ENCODE data around the gene ZNF236. TPM values are rescaled to one million over a fixed set of nuclear protein-coding genes. Genes with fewer than 3 reads are reported as not detected.

Gene ZNF236
- total RNA-seq, 1 donor from 2014 or later: 18.4 TPM

GRCh38 chr18:76928179-76928868 lies 106.0 kb downstream of the ZNF236 start:
- DNase-seq (ENCODE audit: low read depth, low spot score): no peak
- H3K27me3 Mint-ChIP-seq (ENCODE audit: low read depth): no peaks in the 10 kb centered on the region
- H3K27ac Mint-ChIP-seq (ENCODE audit: unreplicated experiment): no peak overlapping the region
- peaks cover 5% of the 10 kb centered on the region for H3K36me3 Mint-ChIP-seq (ENCODE audit: low read depth)
- H3K4me3 Mint-ChIP-seq: no peak overlapping the region
- TF ChIP-seq CTCF (conservative IDR thresholded peaks at IDR 0.05): no peak
- no peaks in the 10 kb centered on the region for H3K9me3 Mint-ChIP-seq
- no peaks in the 10 kb centered on the region for H3K4me1 Mint-ChIP-seq

- H3K27me3 Mint-ChIP-seq (ENCODE audit: low read depth): no peaks in the 10 kb centered on the region
- no peak overlapping the region for H3K27ac Mint-ChIP-seq (ENCODE audit: unreplicated experiment)
- no peak overlapping the region for H3K4me3 Mint-ChIP-seq
- no peak for TF ChIP-seq CTCF (conservative IDR thresholded peaks at IDR 0.05)
- no peaks in the 10 kb centered on the region for H3K4me1 Mint-ChIP-seq
- H3K36me3 Mint-ChIP-seq (ENCODE audit: low read depth): peaks cover 9% of the 10 kb centered on the region
- no peaks in the 10 kb centered on the region for H3K9me3 Mint-ChIP-seq
- no peak for DNase-seq (ENCODE audit: low read depth, low spot score)
Observed at GRCh38 chr18:76931171-76931570, 108.8 kb downstream of the ZNF236 start.

- H3K4me1 Mint-ChIP-seq: no peaks in the 10 kb centered on the region
- TF ChIP-seq CTCF (conservative IDR thresholded peaks at IDR 0.05): no peak
- H3K27ac Mint-ChIP-seq (ENCODE audit: unreplicated experiment): no peak overlapping the region
- H3K27me3 Mint-ChIP-seq (ENCODE audit: low read depth): no peaks in the 10 kb centered on the region
- peaks cover 10% of the 10 kb centered on the region for H3K36me3 Mint-ChIP-seq (ENCODE audit: low read depth)
- DNase-seq (ENCODE audit: low read depth, low spot score): no peak
- H3K4me3 Mint-ChIP-seq: no peak overlapping the region
- no peaks in the 10 kb centered on the region for H3K9me3 Mint-ChIP-seq
Observed at GRCh38 chr18:76932026-76932819, 109.9 kb downstream of the ZNF236 start.

GRCh38 chr18:76935722-76936337 lies 113.5 kb downstream of the ZNF236 start:
- no peak for TF ChIP-seq CTCF (conservative IDR thresholded peaks at IDR 0.05)
- Mint-ChIP-seq H3K4me3 (no peak overlapping the region), H3K9me3 (no peaks in the 10 kb centered on the region), H3K27ac (ENCODE audit: unreplicated experiment) (no peak overlapping the region), H3K4me1 (no peaks in the 10 kb centered on the region), H3K36me3 (ENCODE audit: low read depth) (peaks cover 11% of the 10 kb centered on the region), H3K27me3 (ENCODE audit: low read depth) (no peaks in the 10 kb centered on the region)
- DNase-seq (ENCODE audit: low read depth, low spot score): no peak

GRCh38 chr18:76936877-76937276 lies 114.5 kb downstream of the ZNF236 start:
- no peak for TF ChIP-seq CTCF (conservative IDR thresholded peaks at IDR 0.05)
- Mint-ChIP-seq H3K36me3 (ENCODE audit: low read depth) (peaks cover 11% of the 10 kb centered on the region), H3K9me3 (no peaks in the 10 kb centered on the region)

More at GRCh38 chr18:76936877-76937276, 114.5 kb downstream of the ZNF236 start:
- no peaks in the 10 kb centered on the region for H3K27me3 Mint-ChIP-seq (ENCODE audit: low read depth)
- DNase-seq (ENCODE audit: low read depth, low spot score): no peak
- H3K4me3 Mint-ChIP-seq: no peak overlapping the region
- peak overlapping the region; percentile 82 for H3K27ac Mint-ChIP-seq (ENCODE audit: unreplicated experiment)
- H3K4me1 Mint-ChIP-seq: no peaks in the 10 kb centered on the region
